HUDEP-2 (cell line): ENCODE data around the gene CCDC157.
"Not testable (repeated sequence)": the region's sequence is repeated elsewhere in the genome, so short reads cannot be mapped to it uniquely, and the experiment has no call there.

Experiments
- DNase-seq, 76 experiments: peaks; one replicate each; lab custom pipeline; 2025; ENCODE audit not compliant: unreplicated experiment in 76 of 76; lab: John Stamatoyannopoulos, UW

The CCDC157 gene

GRCh38 chr22:30325065-30325720 lies 31.6 kb upstream of the CCDC157 start:
- DNase-seq, result no peak

- no peak for DNase-seq
These were observed 31.0 kb upstream of the CCDC157 start for GRCh38 chr22:30325724-30326254.

- peak in 4 of 76 experiments; percentile 16 to 28 (median 23) for DNase-seq
These were observed 30.5 kb upstream of the CCDC157 start for GRCh38 chr22:30326255-30326705.

- peak in 72 of 76 experiments; percentile 37 to 92 (median 80) for DNase-seq
These were observed 30.0 kb upstream of the CCDC157 start, which contains the start of gene TBC1D10A for GRCh38 chr22:30326706-30327362. TBC1D10A (minus strand) TSS chr22:30326941; CDS start chr22:30326881, 60 bp downstream.

GRCh38 chr22:30327864-30328345 lies 28.9 kb upstream of the CCDC157 start:
- no peak for DNase-seq

GRCh38 chr22:30328466-30329049 lies 28.2 kb upstream of the CCDC157 start:
- DNase-seq, result no peak

GRCh38 chr22:30332551-30332950 lies 24.3 kb upstream of the CCDC157 start:
- DNase-seq, result no peak

- DNase-seq, result no peak
These were observed 23.7 kb upstream of the CCDC157 start for GRCh38 chr22:30332994-30333706.

GRCh38 chr22:30333707-30334087 lies 23.1 kb upstream of the CCDC157 start:
- no peak for DNase-seq

GRCh38 chr22:30334646-30335045 lies 22.2 kb upstream of the CCDC157 start:
- no peak for DNase-seq

- DNase-seq, result no peak
These were observed 21.6 kb upstream of the CCDC157 start for GRCh38 chr22:30335236-30335635.

- no peak for DNase-seq
These were observed 19.9 kb upstream of the CCDC157 start for GRCh38 chr22:30336752-30337460.

GRCh38 chr22:30337461-30337778 lies 19.4 kb upstream of the CCDC157 start:
- DNase-seq, result no peak

- DNase-seq, result not testable (repeated sequence)
These were observed 18.5 kb upstream of the CCDC157 start for GRCh38 chr22:30338341-30338740.

- DNase-seq, result no peak
These were observed 18.0 kb upstream of the CCDC157 start for GRCh38 chr22:30338802-30339201.

GRCh38 chr22:30340911-30341685 lies 15.7 kb upstream of the CCDC157 start:
- DNase-seq, result no peak

GRCh38 chr22:30344447-30345200 lies 12.2 kb upstream of the CCDC157 start:
- no peak for DNase-seq

- no peak for DNase-seq
These were observed 9.4 kb upstream of the CCDC157 start for GRCh38 chr22:30347255-30347892.
